H1 (cell line): ENCODE measurements around the gene HIPK2. TPM values are rescaled to one million over a fixed set of nuclear protein-coding genes. Genes with fewer than 3 reads are reported as not detected.

Experiments
- CTCF ChIA-PET: fragments of 300-600 bp; sonication (Branson Sonifier 250); formaldehyde crosslinking; loops from one replicate; lab custom pipeline; 2021; ENCODE audit not compliant: partially characterized antibody; lab: Charles Lee
- POLR2A ChIA-PET: fragments of 300-600 bp; sonication (Branson Sonifier 250); formaldehyde crosslinking; loops from one replicate; lab custom pipeline; 2021; ENCODE audit warnings: inconsistent platforms; ENCODE audit not compliant: partially characterized antibody; lab: Charles Lee
- DNase-seq, 2 experiments: peaks; one replicate each; pipeline versions ENCODE4 v3.0.0 to v3.0.0-alpha.2; 2010 to 2022; ENCODE audit warnings: low spot score in 2 of 2, low read depth in 1 of 2, mixed read lengths in 1 of 2
- FAIRE-seq: peaks from 2 replicates; lab custom pipeline; 2011; peaks lifted over from hg19 to GRCh38; lab: Jason Lieb, UNC
- H2AFZ ChIP-seq: 2 replicates; pipeline ENCODE4 v1.8.1; 2012; ENCODE audit warnings: low read length, inconsistent platforms
- H2AK5ac ChIP-seq: 2 replicates; pipeline ENCODE4 v1.6.1; 2013; ENCODE audit warnings: low read depth, low read length
- H2BK120ac ChIP-seq: replicated peaks from 2 replicates; pipeline ENCODE3; 2013; ENCODE audit warnings: low read depth, low read length, inconsistent platforms
- H2BK12ac ChIP-seq: 2 replicates; pipeline ENCODE4 v1.6.1; 2013; ENCODE audit warnings: low read depth, low read length
- H2BK15ac ChIP-seq: 2 replicates; pipeline ENCODE4 v1.6.1; 2013; ENCODE audit warnings: low read length
- H2BK20ac ChIP-seq: 2 replicates; pipeline ENCODE4 v1.6.1; 2013; ENCODE audit warnings: low read length
- H2BK5ac ChIP-seq: 2 replicates; pipeline ENCODE4 v1.6.1; 2013; ENCODE audit warnings: low read depth, low read length
- H3K14ac ChIP-seq: 2 replicates; pipeline ENCODE4 v1.6.1; 2013; ENCODE audit warnings: inconsistent platforms; ENCODE audit not compliant: insufficient read length
- H3K18ac ChIP-seq: 2 replicates; pipeline ENCODE4 v1.6.1; 2013; ENCODE audit warnings: low read length; ENCODE audit errors: extremely low read depth
- H3K23ac ChIP-seq: 2 replicates; pipeline ENCODE4 v1.6.1; 2013; ENCODE audit warnings: inconsistent platforms; ENCODE audit not compliant: insufficient read length
- H3K23me2 ChIP-seq: 2 replicates; pipeline ENCODE4 v1.6.1; 2013; ENCODE audit warnings: low read depth, low read length
- H3K27ac ChIP-seq: 2 replicates; pipeline ENCODE4 v1.6.1; 2011; ENCODE audit warnings: low read depth, low read length, inconsistent platforms
- H3K27me3 ChIP-seq, 4 experiments: replicated peaks in 1 of 4; 1 replicate in 1 of 4; 2 replicates in 3 of 4; pipeline versions ENCODE4 v1.6.1 to v1.8.1; 2011 to 2013; ENCODE audit warnings: low read length in 3 of 4, mild to moderate bottlenecking in 3 of 4, inconsistent platforms in 2 of 4, mixed read lengths in 2 of 4, moderate library complexity in 1 of 4; ENCODE audit not compliant: control insufficient read depth in 3 of 4, insufficient read depth in 3 of 4; ENCODE audit errors: extremely low read depth in 1 of 4
- H3K36me3 ChIP-seq, 4 experiments: 2 replicates each; pipeline versions ENCODE4 v1.6.1 to v1.8.1; 2011 to 2013; ENCODE audit warnings: mild to moderate bottlenecking in 4 of 4, low read length in 3 of 4, moderate library complexity in 2 of 4, control low read depth in 1 of 4, inconsistent platforms in 1 of 4; ENCODE audit not compliant: insufficient read depth in 4 of 4, control insufficient read depth in 2 of 4
- H3K4ac ChIP-seq: replicated peaks from 2 replicates; pipeline ENCODE3; 2013; ENCODE audit warnings: low read length, low read depth, mixed read lengths, inconsistent platforms; ENCODE audit not compliant: insufficient read length
- H3K4me1 ChIP-seq, 4 experiments: replicated peaks in 1 of 4; 1 replicate in 1 of 4; 2 replicates in 3 of 4; pipeline versions ENCODE4 v1.6.1 to v1.8.1; 2011 to 2013; ENCODE audit warnings: low read length in 3 of 4, inconsistent platforms in 2 of 4, mixed read lengths in 1 of 4; ENCODE audit not compliant: insufficient read depth in 4 of 4, control insufficient read depth in 3 of 4
- H3K4me2 ChIP-seq, 2 experiments: 2 replicates each; pipeline versions ENCODE4 v1.6.1 to v1.8.1; 2011 to 2013; ENCODE audit warnings: low read depth in 2 of 2, low read length in 2 of 2, control low read depth in 1 of 2, inconsistent platforms in 1 of 2, mild to moderate bottlenecking in 1 of 2; ENCODE audit not compliant: insufficient read depth in 1 of 2
- H3K4me3 ChIP-seq, 4 experiments: fragments of 200-600, 300-600 bp in 1 of 4; sonication (generic), shearing (Covaris generic), sonication (Bioruptor Twin) in 1 of 4; 2 replicates each; pipeline versions ENCODE4 v1.5.1 to v1.8.1; 2011 to 2016; ENCODE audit warnings: low read length in 4 of 4, low read depth in 3 of 4, control low read depth in 2 of 4, inconsistent platforms in 2 of 4, mild to moderate bottlenecking in 2 of 4, mixed read lengths in 1 of 4, moderate library complexity in 1 of 4; ENCODE audit not compliant: insufficient read depth in 2 of 4; ENCODE audit errors: extremely low read depth in 1 of 4
- H3K56ac ChIP-seq: replicated peaks from 2 replicates; pipeline ENCODE3; 2013; ENCODE audit warnings: low read depth, mild to moderate bottlenecking, mixed read lengths, low read length, inconsistent platforms; ENCODE audit not compliant: insufficient read length
- H3K79me1 ChIP-seq: 2 replicates; pipeline ENCODE4 v1.6.1; 2013; ENCODE audit warnings: low read depth, low read length, control low read depth
- H3K79me2 ChIP-seq, 2 experiments: 2 replicates each; pipeline versions ENCODE4 v1.6.1 to v1.8.1; 2012 to 2013; ENCODE audit warnings: low read length in 2 of 2, mild to moderate bottlenecking in 2 of 2, inconsistent platforms in 1 of 2; ENCODE audit not compliant: insufficient read depth in 2 of 2, control insufficient read depth in 1 of 2
- H3K9ac ChIP-seq, 4 experiments: replicated peaks in 1 of 4; 1 replicate in 1 of 4; 2 replicates in 3 of 4; pipeline versions ENCODE4 v1.6.1 to v1.8.1; 2011 to 2013; ENCODE audit warnings: low read depth in 3 of 4, low read length in 3 of 4, control low read depth in 2 of 4, mild to moderate bottlenecking in 2 of 4, moderate library complexity in 2 of 4, inconsistent platforms in 1 of 4; ENCODE audit errors: extremely low read depth in 1 of 4
- H3K9me3 ChIP-seq, 2 experiments: 2 replicates each; pipeline versions ENCODE4 v1.6.1 to v1.8.1; 2012 to 2013; ENCODE audit warnings: mild to moderate bottlenecking in 2 of 2, moderate library complexity in 2 of 2, control low read depth in 1 of 2, inconsistent platforms in 1 of 2, low read depth in 1 of 2, low read length in 1 of 2, mixed read lengths in 1 of 2; ENCODE audit not compliant: insufficient read depth in 2 of 2
- H4K20me1 ChIP-seq, 2 experiments: replicated peaks in 1 of 2; 2 replicates each; pipeline versions ENCODE3 to v1.8.1; 2011 to 2013; ENCODE audit warnings: inconsistent platforms in 2 of 2, low read length in 2 of 2, mild to moderate bottlenecking in 1 of 2; ENCODE audit not compliant: insufficient read depth in 2 of 2, control insufficient read depth in 1 of 2
- H4K5ac ChIP-seq: 2 replicates; pipeline ENCODE4 v1.6.1; 2013; ENCODE audit warnings: low read length, low read depth, mixed read lengths, inconsistent platforms; ENCODE audit not compliant: insufficient read length
- H4K8ac ChIP-seq: 2 replicates; pipeline ENCODE4 v1.8.0; 2013; ENCODE audit warnings: mild to moderate bottlenecking, moderate library complexity, low read length, inconsistent platforms; ENCODE audit not compliant: insufficient read depth; ENCODE audit errors: extremely low read depth
- H4K91ac ChIP-seq: replicated peaks from 2 replicates; pipeline ENCODE3; 2013; ENCODE audit warnings: low read length, mixed read lengths, inconsistent platforms; ENCODE audit not compliant: insufficient read length
- ATF2 ChIP-seq: IDR thresholded peaks from 2 replicates; pipeline ENCODE4 v1.6.1; 2012; ENCODE audit warnings: low read length, inconsistent platforms
- POU5F1 ChIP-seq: IDR thresholded peaks from 2 replicates; pipeline ENCODE4 v1.6.1; 2011; ENCODE audit warnings: low read depth, mild to moderate bottlenecking, low read length, moderate library complexity
- ZNF274 ChIP-seq: IDR thresholded peaks from 2 replicates; pipeline ENCODE4 v1.7.0; 2012; ENCODE audit warnings: low read length, borderline replicate concordance; ENCODE audit errors: extremely low read depth
- WGBS, 2 experiments: shearing (Covaris generic) in 1 of 2; methylation state at CpG; one replicate each; pipeline versions ENCODE4 v1.1.6 to v1.1.7; 2013 to 2015; ENCODE audit warnings: low lambda C conversion rate in 2 of 2, mixed read lengths in 2 of 2, inconsistent platforms in 1 of 2, low coverage in 1 of 2, missing lambda C conversion rate in 1 of 2; ENCODE audit not compliant: insufficient replicate concordance in 2 of 2, insufficient coverage in 1 of 2, insufficient read length in 1 of 2; ENCODE audit errors: extremely low coverage in 1 of 2, missing lambda C conversion rate in 1 of 2; 5-methylcytosine and 5-hydroxymethylcytosine counted together
- polyA plus RNA-seq, 7 experiments: library from polyadenylated mRNA; depleted of rRNA in 3 of 7; stranded (reverse) in 5 of 7; unstranded in 2 of 7; fragments of >200 nt in 5 of 7; fragments of 200-250 nt in 2 of 7; gene quantifications; 1 replicate in 5 of 7; 2 replicates in 1 of 7; 4 replicates in 1 of 7; pipeline versions ENCODE4 v1.2.1 to v1.2.3, GENCODE V29; 2011 to 2013; ENCODE audit warnings: missing spikeins in 2 of 7, mixed read lengths in 2 of 7
- total RNA-seq: library from RNA; stranded (reverse); fragmentation: NEBNext Ultra II Directional; extraction: Animal tissue kit (Norgen Biotek cat#: 25700); gene quantifications from 2 replicates; pipeline ENCODE4 v1.2.1, GENCODE V29; 2021

The HIPK2 gene
- total and polyA plus RNA-seq, 2 of the 8 experiments (the other 6 are each of a cell fraction or from before 2014, with no cell fraction given): 8.3 to 24.3 TPM

- Histone ChIP-seq H3K23me2 (no peaks in the 10 kb centered on the region), H3K56ac (no peak overlapping the region), H3K79me2 (no peaks in the 10 kb centered on the region; a peak in 1 of 4 replicates), H3K4me1 (peaks cover 8 to 13% (median 10%) of the 10 kb centered on the region in 4 experiments; a peak in 6 of 7 replicates), H4K8ac (no peak overlapping the region), H3K23ac (no peak overlapping the region), H4K91ac (no peak overlapping the region), H2BK120ac (no peak overlapping the region), H3K9me3 (no peaks in the 10 kb centered on the region), H3K9ac (no peak overlapping the region), H2BK20ac (no peak overlapping the region), H2BK12ac (no peak overlapping the region), H4K20me1 (no peaks in the 10 kb centered on the region), H2AFZ (no peak overlapping the region), H3K27me3 (no peaks in the 10 kb centered on the region), H3K4me3 (no peak overlapping the region), H3K18ac (no peak overlapping the region), H4K5ac (no peak overlapping the region), H2AK5ac (no peak overlapping the region), H3K27ac (no peak overlapping the region), H2BK15ac (no peak overlapping the region), H3K14ac (no peak overlapping the region), H2BK5ac (no peak overlapping the region), H3K4me2 (no peak overlapping the region), H3K79me1 (no peaks in the 10 kb centered on the region), H3K4ac (no peak overlapping the region), H3K36me3 (no peaks in the 10 kb centered on the region)
- 81% methylated on average over 6 of the region's 6 CpGs; no CpG with 5 or more reads in 1 of the 2 experiments for WGBS, 2 experiments
- ChIA-PET POLR2A (interaction anchor here (1.4 kb wide), 1 partner anchor 127 kb away, joined by 4 read pairs; no protein-coding TSS in a partner anchor), CTCF (interaction anchor here (1.0 to 2.1 kb wide), 8 partner anchors 9 to 351 kb away, joined by 3 to 9 read pairs (median 4); no protein-coding TSS in a partner anchor)
- FAIRE-seq (no peak), DNase-seq (no peak)
- no peak for TF ChIP-seq POU5F1
- TF ChIP-seq ZNF274: no peak
- TF ChIP-seq ATF2: no peak
Observed at GRCh38 chr7:139651308-139651707, 126.5 kb downstream of the HIPK2 start.
